HepG2 (cell line): Measurements from ENCODE around the gene AHR. TPM values are rescaled to one million over a fixed set of nuclear protein-coding genes. Genes with fewer than 3 reads are reported as not detected.

Source experiments
- DNMT1 ChIP-seq: sonication (generic); formaldehyde crosslinking; IDR thresholded peaks from 2 replicates; pipeline ENCODE4 v1.5.1; 2020; ENCODE audit warnings: mild to moderate bottlenecking, missing genetic modification reagents
- EEA1 ChIP-seq: sonication (generic); formaldehyde crosslinking; IDR thresholded peaks from 2 replicates; pipeline ENCODE4 v1.5.1; 2020; ENCODE audit warnings: mild to moderate bottlenecking, missing genetic modification reagents, borderline replicate concordance
- EZH2 ChIP-seq: conservative IDR thresholded peaks from 2 replicates; pipeline ENCODE4 v1.6.1; 2012; ENCODE audit warnings: mild to moderate bottlenecking, low read depth, low read length, moderate library complexity
- HNRNPLL ChIP-seq: fragments of 200-400 bp; formaldehyde crosslinking; IDR thresholded peaks from 2 replicates; pipeline ENCODE4 v1.6.1; 2017; ENCODE audit warnings: mild to moderate bottlenecking, low read depth, low read length; ENCODE audit not compliant: poor library complexity, severe bottlenecking
- PAX8 ChIP-seq: sonication (generic); formaldehyde crosslinking; IDR thresholded peaks from 2 replicates; pipeline ENCODE4 v1.8.0; 2022; ENCODE audit warnings: mild to moderate bottlenecking, missing genetic modification reagents, borderline replicate concordance
- PAXIP1 ChIP-seq: sonication (generic); formaldehyde crosslinking; conservative IDR thresholded peaks from 2 replicates; pipeline ENCODE4 v1.4.0; 2020; ENCODE audit warnings: mild to moderate bottlenecking, missing genetic modification reagents, moderate library complexity
- RNF2 ChIP-seq: fragments of 450-650 bp; conservative IDR thresholded peaks from 2 replicates; pipeline ENCODE4 v1.6.1; 2016; ENCODE audit warnings: low read depth
- SMARCC2 ChIP-seq: fragments of 450-650 bp; IDR thresholded peaks from 2 replicates; pipeline ENCODE4 v1.6.1; 2017; ENCODE audit warnings: antibody characterized with exemption, mild to moderate bottlenecking
- TAF15 ChIP-seq: fragments of 200-400 bp; formaldehyde crosslinking; IDR thresholded peaks from one replicate; pipeline ENCODE4 v1.6.1; 2018; ENCODE audit warnings: mild to moderate bottlenecking, low read depth, low read length; ENCODE audit not compliant: poor library complexity, severe bottlenecking
- THRA ChIP-seq: sonication (generic); formaldehyde crosslinking; IDR thresholded peaks from 2 replicates; pipeline ENCODE4 v1.4.0; 2020; ENCODE audit warnings: missing genetic modification reagents, borderline replicate concordance
- ZBTB33 ChIP-seq: sonication (generic); formaldehyde crosslinking; IDR thresholded peaks from 2 replicates; pipeline ENCODE4 v1.4.0; 2020; ENCODE audit warnings: missing genetic modification reagents
- ZFP36L2 ChIP-seq: sonication (generic); formaldehyde crosslinking; IDR thresholded peaks from 2 replicates; pipeline ENCODE4 v1.4.0; 2020; ENCODE audit warnings: missing genetic modification reagents
- ZNF510 ChIP-seq: sonication (generic); formaldehyde crosslinking; IDR thresholded peaks from 2 replicates; pipeline ENCODE4 v1.4.0; 2020; ENCODE audit warnings: low read depth, mild to moderate bottlenecking, missing genetic modification reagents
- ZNF749 ChIP-seq: sonication (generic); formaldehyde crosslinking; IDR thresholded peaks from 2 replicates; pipeline ENCODE4 v1.8.0; 2022; ENCODE audit warnings: mild to moderate bottlenecking, missing genetic modification reagents, moderate library complexity, borderline replicate concordance
- polyA plus RNA-seq, 8 experiments: library from polyadenylated mRNA; depleted of rRNA in 3 of 8; stranded (reverse) in 7 of 8; unstranded in 1 of 8; fragments of >200 nt; fragmentation: Illumina TruSeq in 4 of 8; extraction: Trizol in 4 of 8; gene quantifications; 2 replicates each; pipeline versions ENCODE4 v1.2.1 to v1.2.3, GENCODE V29; 2011 to 2016; ENCODE audit warnings: low read depth in 4 of 8, missing spikeins in 1 of 8, mixed read lengths in 1 of 8; ENCODE audit not compliant: insufficient read depth in 1 of 8
- total RNA-seq, 5 experiments: library from RNA; depleted of rRNA; stranded (reverse); fragments of >200 nt; fragmentation: Illumina TruSeq; extraction: Trizol; gene quantifications; 2 replicates each; pipeline ENCODE4 v1.2.3, GENCODE V29; 2016; ENCODE audit warnings: low read depth in 1 of 5
- TF ChIP-seq, protein P1 (sequence below): sonication (generic); formaldehyde crosslinking; IDR thresholded peaks from 2 replicates; pipeline ENCODE4 v1.8.1; 2023; ENCODE audit warnings: mild to moderate bottlenecking, missing genetic modification reagents
- TF ChIP-seq, protein P2 (sequence below): sonication (generic); formaldehyde crosslinking; IDR thresholded peaks from 2 replicates; pipeline ENCODE4 v1.5.0; 2020; ENCODE audit warnings: mild to moderate bottlenecking, missing genetic modification reagents
- TF ChIP-seq, protein P3 (sequence below): sonication (generic); formaldehyde crosslinking; IDR thresholded peaks from 2 replicates; pipeline ENCODE4 v1.5.0; 2020; ENCODE audit warnings: missing genetic modification reagents, mild to moderate bottlenecking, borderline replicate concordance

AHR gene
- total and polyA plus RNA-seq, 2 of the 13 experiments (the other 11 are each of a cell fraction or from before 2014, with no cell fraction given): 9.0 to 31.3 TPM

- TF ChIP-seq, protein P1, sequence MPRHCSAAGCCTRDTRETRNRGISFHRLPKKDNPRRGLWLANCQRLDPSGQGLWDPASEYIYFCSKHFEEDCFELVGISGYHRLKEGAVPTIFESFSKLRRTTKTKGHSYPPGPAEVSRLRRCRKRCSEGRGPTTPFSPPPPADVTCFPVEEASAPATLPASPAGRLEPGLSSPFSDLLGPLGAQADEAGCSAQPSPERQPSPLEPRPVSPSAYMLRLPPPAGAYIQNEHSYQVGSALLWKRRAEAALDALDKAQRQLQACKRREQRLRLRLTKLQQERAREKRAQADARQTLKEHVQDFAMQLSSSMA: peak; percentile 23; the same call in 1 of the 2 replicates
- TF ChIP-seq, protein P2, sequence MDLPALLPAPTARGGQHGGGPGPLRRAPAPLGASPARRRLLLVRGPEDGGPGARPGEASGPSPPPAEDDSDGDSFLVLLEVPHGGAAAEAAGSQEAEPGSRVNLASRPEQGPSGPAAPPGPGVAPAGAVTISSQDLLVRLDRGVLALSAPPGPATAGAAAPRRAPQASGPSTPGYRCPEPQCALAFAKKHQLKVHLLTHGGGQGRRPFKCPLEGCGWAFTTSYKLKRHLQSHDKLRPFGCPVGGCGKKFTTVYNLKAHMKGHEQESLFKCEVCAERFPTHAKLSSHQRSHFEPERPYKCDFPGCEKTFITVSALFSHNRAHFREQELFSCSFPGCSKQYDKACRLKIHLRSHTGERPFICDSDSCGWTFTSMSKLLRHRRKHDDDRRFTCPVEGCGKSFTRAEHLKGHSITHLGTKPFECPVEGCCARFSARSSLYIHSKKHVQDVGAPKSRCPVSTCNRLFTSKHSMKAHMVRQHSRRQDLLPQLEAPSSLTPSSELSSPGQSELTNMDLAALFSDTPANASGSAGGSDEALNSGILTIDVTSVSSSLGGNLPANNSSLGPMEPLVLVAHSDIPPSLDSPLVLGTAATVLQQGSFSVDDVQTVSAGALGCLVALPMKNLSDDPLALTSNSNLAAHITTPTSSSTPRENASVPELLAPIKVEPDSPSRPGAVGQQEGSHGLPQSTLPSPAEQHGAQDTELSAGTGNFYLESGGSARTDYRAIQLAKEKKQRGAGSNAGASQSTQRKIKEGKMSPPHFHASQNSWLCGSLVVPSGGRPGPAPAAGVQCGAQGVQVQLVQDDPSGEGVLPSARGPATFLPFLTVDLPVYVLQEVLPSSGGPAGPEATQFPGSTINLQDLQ (CRISPR knock-in tag): no peak
- TF ChIP-seq TAF15 (no peak), ZFP36L2 (CRISPR knock-in tag) (no peak), RNF2 (peak; percentile 37; the same call in 1 of the 2 replicates), THRA (CRISPR knock-in tag) (no peak), PAX8 (CRISPR knock-in tag) (no peak), DNMT1 (CRISPR knock-in tag) (peak; percentile 90; the same call in 1 of the 2 replicates), EZH2 (no peak), PAXIP1 (CRISPR knock-in tag) (0 out of 2 replicates have a peak, but pooled peaks have one; percentile 11), ZBTB33 (no peak), EEA1 (CRISPR knock-in tag) (peak; percentile 97), ZNF510 (CRISPR knock-in tag) (no peak), SMARCC2 (no peak), ZNF749 (CRISPR knock-in tag) (no peak), HNRNPLL (peak; percentile 81)
- TF ChIP-seq, protein P3, sequence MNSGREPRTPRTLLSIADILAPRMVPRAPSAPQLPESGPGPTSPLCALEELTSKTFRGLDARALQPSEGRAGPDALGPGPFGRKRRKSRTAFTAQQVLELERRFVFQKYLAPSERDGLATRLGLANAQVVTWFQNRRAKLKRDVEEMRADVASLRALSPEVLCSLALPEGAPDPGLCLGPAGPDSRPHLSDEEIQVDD (CRISPR knock-in tag): 0 out of 2 replicates have a peak, but pooled peaks have one; percentile 33
Measured at GRCh38 chr7:17298840-17299482, 509 bp downstream of the AHR start (continued).
